Mesothelial cell of epicardium (in vitro differentiated cells): ENCODE measurements around the gene TIGD7. TPM values are rescaled to one million over a fixed set of nuclear protein-coding genes. Genes with fewer than 3 reads are reported as not detected.

Experiments
- DNase-seq, 2 experiments: peaks; one replicate each; pipeline ENCODE4 v3.0.0; 2021; ENCODE audit warnings: low spot score in 2 of 2; ENCODE audit not compliant: unreplicated experiment in 2 of 2
- H3K27ac Mint-ChIP-seq: 2 replicates; pipeline ENCODE4 v1.8.0; 2021; ENCODE audit warnings: mixed read lengths
- H3K27me3 Mint-ChIP-seq: 2 replicates; pipeline ENCODE4 v1.8.0; 2021; ENCODE audit warnings: low read depth, mixed read lengths
- H3K36me3 Mint-ChIP-seq: 2 replicates; pipeline ENCODE4 v1.8.0; 2021; ENCODE audit warnings: mixed read lengths
- H3K4me1 Mint-ChIP-seq: 2 replicates; pipeline ENCODE4 v1.8.0; 2021; ENCODE audit warnings: mixed read lengths
- H3K4me3 Mint-ChIP-seq: 2 replicates; pipeline ENCODE4 v1.8.0; 2021; ENCODE audit warnings: mild to moderate bottlenecking, moderate library complexity, mixed read lengths
- H3K9me3 Mint-ChIP-seq: 2 replicates; pipeline ENCODE4 v1.8.0; 2021; ENCODE audit warnings: mixed read lengths
- total RNA-seq: library from RNA; stranded (reverse); gene quantifications from 3 replicates; pipeline ENCODE4 v1.2.1, GENCODE V29; 2021
- TF ChIP-seq, protein P1 (sequence below): fragments of 200-600 bp; sonication (generic); IDR thresholded peaks from one replicate; pipeline ENCODE4 v1.5.0; 2021; ENCODE audit warnings: antibody characterized with exemption; ENCODE audit not compliant: unreplicated experiment

The TIGD7 gene
- total RNA-seq, 1 donor from 2014 or later, result 7.6 TPM

GRCh38 chr16:3256146-3256865 is 48.9 kb downstream of the TIGD7 start, which contains the start of gene MEFV:
Gene MEFV, minus strand, starts transcription at chr16:3256633. Its CDS starts 46 bp downstream, at chr16:3256587.
- Mint-ChIP-seq H3K9me3 (peaks cover 1% of the 10 kb centered on the region), H3K27ac (no peak within 1 kb of the TSS), H3K4me3 (no peak within 1 kb of the TSS), H3K4me1 (no peaks in the 10 kb centered on the region), H3K27me3 (peaks cover 15% of the 10 kb centered on the region), H3K36me3 (no peaks in the 10 kb centered on the region)
- TF ChIP-seq, protein P1, sequence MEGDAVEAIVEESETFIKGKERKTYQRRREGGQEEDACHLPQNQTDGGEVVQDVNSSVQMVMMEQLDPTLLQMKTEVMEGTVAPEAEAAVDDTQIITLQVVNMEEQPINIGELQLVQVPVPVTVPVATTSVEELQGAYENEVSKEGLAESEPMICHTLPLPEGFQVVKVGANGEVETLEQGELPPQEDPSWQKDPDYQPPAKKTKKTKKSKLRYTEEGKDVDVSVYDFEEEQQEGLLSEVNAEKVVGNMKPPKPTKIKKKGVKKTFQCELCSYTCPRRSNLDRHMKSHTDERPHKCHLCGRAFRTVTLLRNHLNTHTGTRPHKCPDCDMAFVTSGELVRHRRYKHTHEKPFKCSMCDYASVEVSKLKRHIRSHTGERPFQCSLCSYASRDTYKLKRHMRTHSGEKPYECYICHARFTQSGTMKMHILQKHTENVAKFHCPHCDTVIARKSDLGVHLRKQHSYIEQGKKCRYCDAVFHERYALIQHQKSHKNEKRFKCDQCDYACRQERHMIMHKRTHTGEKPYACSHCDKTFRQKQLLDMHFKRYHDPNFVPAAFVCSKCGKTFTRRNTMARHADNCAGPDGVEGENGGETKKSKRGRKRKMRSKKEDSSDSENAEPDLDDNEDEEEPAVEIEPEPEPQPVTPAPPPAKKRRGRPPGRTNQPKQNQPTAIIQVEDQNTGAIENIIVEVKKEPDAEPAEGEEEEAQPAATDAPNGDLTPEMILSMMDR, result no peak
- DNase-seq, result no peak

DNA sequence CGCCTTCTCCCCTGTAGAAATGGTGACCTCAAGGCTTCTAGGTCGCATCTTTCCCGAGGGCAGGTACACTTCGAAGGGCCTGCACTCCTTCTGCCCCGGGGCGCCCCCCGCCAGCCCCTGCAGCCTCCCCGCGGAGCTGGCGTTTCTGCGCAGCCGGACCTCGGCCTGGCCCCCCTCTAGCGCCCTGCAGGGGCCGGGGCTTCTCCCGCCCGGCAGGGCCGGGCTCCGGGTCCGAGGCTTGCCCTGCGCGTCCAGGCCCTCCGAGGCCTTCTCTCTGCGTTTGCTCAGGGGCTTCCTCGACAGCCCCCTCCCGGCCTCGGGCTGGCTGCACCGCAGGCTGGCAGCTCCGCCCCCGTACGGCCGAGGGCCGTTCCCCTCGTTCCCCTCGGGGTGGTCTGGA is 50.9 kb downstream of the TIGD7 start:
- TF ChIP-seq, protein P1, result no peak
- Mint-ChIP-seq H3K27me3 (peaks cover 19% of the 10 kb centered on the region), H3K9me3 (peaks cover 5% of the 10 kb centered on the region), H3K36me3 (no peaks in the 10 kb centered on the region), H3K27ac (no peak overlapping the region), H3K4me1 (no peaks in the 10 kb centered on the region), H3K4me3 (no peak overlapping the region)
- no peak for DNase-seq

- TF ChIP-seq, protein P1, result no peak
- H3K9me3 Mint-ChIP-seq, result peaks cover 5% of the 10 kb centered on the region
- no peak overlapping the region for H3K4me3 Mint-ChIP-seq
- H3K27ac Mint-ChIP-seq, result no peak overlapping the region
- no peaks in the 10 kb centered on the region for H3K4me1 Mint-ChIP-seq
- H3K36me3 Mint-ChIP-seq, result no peaks in the 10 kb centered on the region
- peaks cover 14% of the 10 kb centered on the region for H3K27me3 Mint-ChIP-seq
- no peak for DNase-seq
Observed at GRCh38 chr16:3252967-3253366, 52.3 kb downstream of the TIGD7 start.

- no peak for DNase-seq
- Mint-ChIP-seq H3K36me3 (no peaks in the 10 kb centered on the region), H3K4me1 (no peaks in the 10 kb centered on the region), H3K27me3 (peaks cover 12% of the 10 kb centered on the region), H3K4me3 (no peak overlapping the region), H3K9me3 (peaks cover 5% of the 10 kb centered on the region), H3K27ac (no peak overlapping the region)
- TF ChIP-seq, protein P1, result no peak
Observed at GRCh38 chr16:3249451-3249850, 55.8 kb downstream of the TIGD7 start.

GRCh38 chr16:3249020-3249419 is 56.2 kb downstream of the TIGD7 start:
- DNase-seq, result no peak
- Mint-ChIP-seq H3K9me3 (peaks cover 5% of the 10 kb centered on the region), H3K36me3 (no peaks in the 10 kb centered on the region), H3K27me3 (peaks cover 12% of the 10 kb centered on the region), H3K4me3 (no peak overlapping the region), H3K27ac (no peak overlapping the region), H3K4me1 (no peaks in the 10 kb centered on the region)
- TF ChIP-seq, protein P1, result no peak

Other genes starting within 250 kb of the TIGD7 start
- gene IL32, start 239.8 kb downstream of the TIGD7 start, total RNA-seq, result 4.9 to 6.0 TPM (median 5.5 TPM) in 3 replicates
- 0.09 to 0.42 TPM in 2 of 3 replicates, not detected in the other for gene ZSCAN10, start 206.1 kb downstream of the TIGD7 start, total RNA-seq
- gene ZNF205, start 192.8 kb downstream of the TIGD7 start, total RNA-seq, result 15.4 to 16.7 TPM (median 16.0 TPM) in 3 replicates
- gene ZNF213, start 170.4 kb downstream of the TIGD7 start, total RNA-seq, result 12.2 to 13.4 TPM (median 12.7 TPM) in 3 replicates
- gene OR1F1, start 117.2 kb downstream of the TIGD7 start, total RNA-seq, result not detected in 3 replicates
- 8.0 to 8.6 TPM (median 8.3 TPM) in 3 replicates for gene ZNF200, start 70.3 kb downstream of the TIGD7 start, total RNA-seq
- gene MEFV, start 48.8 kb downstream of the TIGD7 start, total RNA-seq, result 0.20 TPM in 1 of 3 replicates, not detected in the others
- gene ZNF263, start 21.9 kb downstream of the TIGD7 start, total RNA-seq, result 43.5 to 45.5 TPM (median 44.9 TPM) in 3 replicates
- gene ZNF75A, start 67 bp upstream of the TIGD7 start, total RNA-seq, result 51.3 to 53.4 TPM (median 51.7 TPM) in 3 replicates
- gene OR2C1, start 50.5 kb upstream of the TIGD7 start, total RNA-seq, result 0.35 to 0.63 TPM (median 0.47 TPM) in 3 replicates
- gene ZSCAN32, start 95.6 kb upstream of the TIGD7 start, total RNA-seq, result 18.4 to 19.7 TPM (median 18.9 TPM) in 3 replicates
- gene ZNF174, start 95.8 kb upstream of the TIGD7 start, total RNA-seq, result 18.1 to 19.3 TPM (median 19.3 TPM) in 3 replicates
- gene ZNF597, start 138.1 kb upstream of the TIGD7 start, total RNA-seq, result 3.5 to 3.9 TPM (median 3.6 TPM) in 3 replicates
- gene NAA60, start 138.2 kb upstream of the TIGD7 start, total RNA-seq, result 49.7 to 52.2 TPM (median 50.6 TPM) in 3 replicates
- gene C16orf90, start 190.1 kb upstream of the TIGD7 start, total RNA-seq, result not detected in 3 replicates
- gene CLUAP1, start 195.6 kb upstream of the TIGD7 start, total RNA-seq, result 30.1 to 36.4 TPM (median 36.0 TPM) in 3 replicates